ENCODE data around the gene ATF6.

The ATF6 gene

GRCh38 chr1:161838885-161839284, 72.8 kb downstream of the ATF6 start:
- Histone ChIP-seq H3K9me3 (ENCODE audit: insufficient read depth, low read depth, low read length) (no peaks in the 10 kb centered on the region), H3K4me3 (ENCODE audit: low read length) (no peak overlapping the region), H3K27me3 (ENCODE audit: insufficient read depth, low read length) (no peaks in the 10 kb centered on the region), H3K36me3 (ENCODE audit: insufficient read depth, low read length) (no peaks in the 10 kb centered on the region; the same call in 1 of the 2 replicates), H3K4me1 (ENCODE audit: insufficient read depth, low read length) (no peaks in the 10 kb centered on the region), H3K9ac (ENCODE audit: low read depth, low read length) (no peak overlapping the region), H3K27ac (ENCODE audit: low read depth, low read length) (no peak overlapping the region)

- Histone ChIP-seq H3K27ac (ENCODE audit: low read depth, low read length) (no peak overlapping the region), H3K9me3 (ENCODE audit: insufficient read depth, low read depth, low read length) (no peaks in the 10 kb centered on the region), H3K27me3 (ENCODE audit: insufficient read depth, low read length) (no peaks in the 10 kb centered on the region), H3K4me3 (ENCODE audit: low read length) (no peak overlapping the region), H3K36me3 (ENCODE audit: insufficient read depth, low read length) (no peaks in the 10 kb centered on the region; the same call in 1 of the 2 replicates), H3K4me1 (ENCODE audit: insufficient read depth, low read length) (no peaks in the 10 kb centered on the region), H3K9ac (ENCODE audit: low read depth, low read length) (no peak overlapping the region)
- 85% methylated on average over 2 of the region's 2 CpGs for WGBS
Observed at GRCh38 chr1:161839591-161839990, 73.5 kb downstream of the ATF6 start.

GRCh38 chr1:161840363-161840762, 74.2 kb downstream of the ATF6 start:
- Histone ChIP-seq H3K36me3 (ENCODE audit: insufficient read depth, low read length) (no peaks in the 10 kb centered on the region; the same call in 1 of the 2 replicates), H3K9ac (ENCODE audit: low read depth, low read length) (no peak overlapping the region), H3K9me3 (ENCODE audit: insufficient read depth, low read depth, low read length) (no peaks in the 10 kb centered on the region), H3K27ac (ENCODE audit: low read depth, low read length) (no peak overlapping the region), H3K27me3 (ENCODE audit: insufficient read depth, low read length) (no peaks in the 10 kb centered on the region), H3K4me3 (ENCODE audit: low read length) (no peak overlapping the region), H3K4me1 (ENCODE audit: insufficient read depth, low read length) (no peaks in the 10 kb centered on the region)
- 92% methylated on average over 1 of the region's 1 CpG for WGBS

GRCh38 chr1:161843156-161843555, 77.0 kb downstream of the ATF6 start:
- 96% methylated on average over 1 of the region's 1 CpG for WGBS
- H3K9me3 ChIP-seq (ENCODE audit: insufficient read depth, low read depth, low read length) = no peaks in the 10 kb centered on the region

GRCh38 chr1:161844696-161845095, 78.6 kb downstream of the ATF6 start:
- no peaks in the 10 kb centered on the region for H3K4me1 ChIP-seq (ENCODE audit: insufficient read depth, low read length)
- H3K9ac ChIP-seq (ENCODE audit: low read depth, low read length) = no peak overlapping the region
- H3K9me3 ChIP-seq (ENCODE audit: insufficient read depth, low read depth, low read length) = no peaks in the 10 kb centered on the region
- H3K27me3 ChIP-seq (ENCODE audit: insufficient read depth, low read length) = no peaks in the 10 kb centered on the region
- H3K36me3 ChIP-seq (ENCODE audit: insufficient read depth, low read length) = no peaks in the 10 kb centered on the region
- H3K4me3 ChIP-seq (ENCODE audit: low read length) = no peak overlapping the region
- H3K27ac ChIP-seq (ENCODE audit: low read depth, low read length) = no peak overlapping the region

More at GRCh38 chr1:161843156-161843555, 77.0 kb downstream of the ATF6 start:
- H3K4me1 ChIP-seq (ENCODE audit: insufficient read depth, low read length) = no peaks in the 10 kb centered on the region
- H3K4me3 ChIP-seq (ENCODE audit: low read length) = no peak overlapping the region
- no peaks in the 10 kb centered on the region for H3K27me3 ChIP-seq (ENCODE audit: insufficient read depth, low read length)
- H3K9ac ChIP-seq (ENCODE audit: low read depth, low read length) = no peak overlapping the region
- H3K36me3 ChIP-seq (ENCODE audit: insufficient read depth, low read length) = no peaks in the 10 kb centered on the region
- H3K27ac ChIP-seq (ENCODE audit: low read depth, low read length) = no peak overlapping the region

GRCh38 chr1:161848676-161849075, 82.6 kb downstream of the ATF6 start:
- Histone ChIP-seq H3K27ac (ENCODE audit: low read depth, low read length) (no peak overlapping the region), H3K36me3 (ENCODE audit: insufficient read depth, low read length) (peaks cover 6% of the 10 kb centered on the region; the same call in 1 of the 2 replicates)
- 100% methylated on average over 1 of the region's 1 CpG for WGBS

GRCh38 chr1:161849518-161849917, 83.4 kb downstream of the ATF6 start:
- Histone ChIP-seq H3K9ac (ENCODE audit: low read depth, low read length) (no peak overlapping the region), H3K9me3 (ENCODE audit: insufficient read depth, low read depth, low read length) (no peaks in the 10 kb centered on the region), H3K36me3 (ENCODE audit: insufficient read depth, low read length) (peaks cover 10% of the 10 kb centered on the region; the same call in 1 of the 2 replicates), H3K4me3 (ENCODE audit: low read length) (no peak overlapping the region), H3K27ac (ENCODE audit: low read depth, low read length) (no peak overlapping the region), H3K27me3 (ENCODE audit: insufficient read depth, low read length) (no peaks in the 10 kb centered on the region), H3K4me1 (ENCODE audit: insufficient read depth, low read length) (no peaks in the 10 kb centered on the region)

More at GRCh38 chr1:161848676-161849075, 82.6 kb downstream of the ATF6 start:
- H3K9ac ChIP-seq (ENCODE audit: low read depth, low read length) = no peak overlapping the region
- no peaks in the 10 kb centered on the region for H3K9me3 ChIP-seq (ENCODE audit: insufficient read depth, low read depth, low read length)
- H3K27me3 ChIP-seq (ENCODE audit: insufficient read depth, low read length) = no peaks in the 10 kb centered on the region
- H3K4me3 ChIP-seq (ENCODE audit: low read length) = no peak overlapping the region
- no peaks in the 10 kb centered on the region for H3K4me1 ChIP-seq (ENCODE audit: insufficient read depth, low read length)

GRCh38 chr1:161855260-161855659, 89.1 kb downstream of the ATF6 start:
- 96% methylated on average over 1 of the region's 1 CpG for WGBS
- Histone ChIP-seq H3K9me3 (ENCODE audit: insufficient read depth, low read depth, low read length) (no peaks in the 10 kb centered on the region), H3K27me3 (ENCODE audit: insufficient read depth, low read length) (no peaks in the 10 kb centered on the region), H3K4me3 (ENCODE audit: low read length) (no peak overlapping the region), H3K9ac (ENCODE audit: low read depth, low read length) (no peak overlapping the region), H3K36me3 (ENCODE audit: insufficient read depth, low read length) (peaks cover 10% of the 10 kb centered on the region; the same call in 1 of the 2 replicates), H3K27ac (ENCODE audit: low read depth, low read length) (no peak overlapping the region), H3K4me1 (ENCODE audit: insufficient read depth, low read length) (no peaks in the 10 kb centered on the region)

GRCh38 chr1:161858271-161858670, 92.2 kb downstream of the ATF6 start:
- Histone ChIP-seq H3K9me3 (ENCODE audit: insufficient read depth, low read depth, low read length) (no peaks in the 10 kb centered on the region), H3K9ac (ENCODE audit: low read depth, low read length) (no peak overlapping the region), H3K36me3 (ENCODE audit: insufficient read depth, low read length) (peaks cover 8% of the 10 kb centered on the region; the same call in 1 of the 2 replicates), H3K4me3 (ENCODE audit: low read length) (no peak overlapping the region), H3K27me3 (ENCODE audit: insufficient read depth, low read length) (no peaks in the 10 kb centered on the region), H3K27ac (ENCODE audit: low read depth, low read length) (no peak overlapping the region), H3K4me1 (ENCODE audit: insufficient read depth, low read length) (no peaks in the 10 kb centered on the region)
- 93% methylated on average over 1 of the region's 1 CpG for WGBS

GRCh38 chr1:161863549-161863948, 97.4 kb downstream of the ATF6 start:
- Histone ChIP-seq H3K9ac (ENCODE audit: low read depth, low read length) (no peak overlapping the region), H3K27ac (ENCODE audit: low read depth, low read length) (no peak overlapping the region), H3K27me3 (ENCODE audit: insufficient read depth, low read length) (no peaks in the 10 kb centered on the region), H3K4me3 (ENCODE audit: low read length) (no peak overlapping the region), H3K9me3 (ENCODE audit: insufficient read depth, low read depth, low read length) (no peaks in the 10 kb centered on the region), H3K4me1 (ENCODE audit: insufficient read depth, low read length) (no peaks in the 10 kb centered on the region), H3K36me3 (ENCODE audit: insufficient read depth, low read length) (no peaks in the 10 kb centered on the region; the same call in 1 of the 2 replicates)

- H3K27me3 ChIP-seq (ENCODE audit: insufficient read depth, low read length) = no peaks in the 10 kb centered on the region
Observed at GRCh38 chr1:161864577-161864976, 98.5 kb downstream of the ATF6 start.

GRCh38 chr1:161866241-161866640, 100.1 kb downstream of the ATF6 start:
- H3K9me3 ChIP-seq (ENCODE audit: insufficient read depth, low read depth, low read length) = no peaks in the 10 kb centered on the region
- H3K27ac ChIP-seq (ENCODE audit: low read depth, low read length) = no peak overlapping the region
- no peaks in the 10 kb centered on the region for H3K27me3 ChIP-seq (ENCODE audit: insufficient read depth, low read length)
- H3K4me1 ChIP-seq (ENCODE audit: insufficient read depth, low read length) = no peaks in the 10 kb centered on the region
- WGBS = 98% methylated on average over 3 of the region's 3 CpGs
- no peak overlapping the region for H3K9ac ChIP-seq (ENCODE audit: low read depth, low read length)
- no peak overlapping the region for H3K4me3 ChIP-seq (ENCODE audit: low read length)
- no peaks in the 10 kb centered on the region; the same call in 1 of the 2 replicates for H3K36me3 ChIP-seq (ENCODE audit: insufficient read depth, low read length)

More at GRCh38 chr1:161864577-161864976, 98.5 kb downstream of the ATF6 start:
- no peaks in the 10 kb centered on the region for H3K4me1 ChIP-seq (ENCODE audit: insufficient read depth, low read length)
- H3K36me3 ChIP-seq (ENCODE audit: insufficient read depth, low read length) = no peaks in the 10 kb centered on the region; the same call in 1 of the 2 replicates
- WGBS = 93% methylated on average over 1 of the region's 1 CpG
- H3K9me3 ChIP-seq (ENCODE audit: insufficient read depth, low read depth, low read length) = no peaks in the 10 kb centered on the region
- no peak overlapping the region for H3K9ac ChIP-seq (ENCODE audit: low read depth, low read length)
- H3K4me3 ChIP-seq (ENCODE audit: low read length) = no peak overlapping the region
- no peak overlapping the region for H3K27ac ChIP-seq (ENCODE audit: low read depth, low read length)
